ENCODE results near the gene TMPRSS2. TPM values are rescaled to one million over a fixed set of nuclear protein-coding genes. Genes with fewer than 3 reads are reported as not detected.

Gene TMPRSS2
- total RNA-seq, 4 donors from 2014 or later = not detected

DNA sequence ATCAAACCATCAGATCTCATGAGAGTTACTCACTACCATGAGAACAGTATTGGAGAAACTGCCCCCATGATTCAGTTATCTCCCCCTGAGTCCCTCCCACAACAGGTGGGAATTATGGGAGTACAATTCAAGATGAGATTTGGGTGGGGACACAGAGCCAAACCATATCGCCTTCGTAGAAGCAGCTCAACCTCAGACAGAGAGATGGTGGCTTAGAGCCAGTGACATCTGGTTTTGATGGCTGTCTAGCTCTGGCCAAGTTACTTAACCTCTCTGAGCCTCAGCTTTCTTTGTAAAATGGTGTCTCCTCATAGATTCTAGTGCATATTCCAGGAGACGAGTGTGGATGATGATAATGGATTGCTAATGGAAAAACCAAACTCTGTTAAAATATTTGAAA lies 54.8 kb downstream of the TMPRSS2 start:
- TF ChIP-seq, protein P1, sequence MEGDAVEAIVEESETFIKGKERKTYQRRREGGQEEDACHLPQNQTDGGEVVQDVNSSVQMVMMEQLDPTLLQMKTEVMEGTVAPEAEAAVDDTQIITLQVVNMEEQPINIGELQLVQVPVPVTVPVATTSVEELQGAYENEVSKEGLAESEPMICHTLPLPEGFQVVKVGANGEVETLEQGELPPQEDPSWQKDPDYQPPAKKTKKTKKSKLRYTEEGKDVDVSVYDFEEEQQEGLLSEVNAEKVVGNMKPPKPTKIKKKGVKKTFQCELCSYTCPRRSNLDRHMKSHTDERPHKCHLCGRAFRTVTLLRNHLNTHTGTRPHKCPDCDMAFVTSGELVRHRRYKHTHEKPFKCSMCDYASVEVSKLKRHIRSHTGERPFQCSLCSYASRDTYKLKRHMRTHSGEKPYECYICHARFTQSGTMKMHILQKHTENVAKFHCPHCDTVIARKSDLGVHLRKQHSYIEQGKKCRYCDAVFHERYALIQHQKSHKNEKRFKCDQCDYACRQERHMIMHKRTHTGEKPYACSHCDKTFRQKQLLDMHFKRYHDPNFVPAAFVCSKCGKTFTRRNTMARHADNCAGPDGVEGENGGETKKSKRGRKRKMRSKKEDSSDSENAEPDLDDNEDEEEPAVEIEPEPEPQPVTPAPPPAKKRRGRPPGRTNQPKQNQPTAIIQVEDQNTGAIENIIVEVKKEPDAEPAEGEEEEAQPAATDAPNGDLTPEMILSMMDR (IDR thresholded peaks at IDR 0.05) = no peak

DNA sequence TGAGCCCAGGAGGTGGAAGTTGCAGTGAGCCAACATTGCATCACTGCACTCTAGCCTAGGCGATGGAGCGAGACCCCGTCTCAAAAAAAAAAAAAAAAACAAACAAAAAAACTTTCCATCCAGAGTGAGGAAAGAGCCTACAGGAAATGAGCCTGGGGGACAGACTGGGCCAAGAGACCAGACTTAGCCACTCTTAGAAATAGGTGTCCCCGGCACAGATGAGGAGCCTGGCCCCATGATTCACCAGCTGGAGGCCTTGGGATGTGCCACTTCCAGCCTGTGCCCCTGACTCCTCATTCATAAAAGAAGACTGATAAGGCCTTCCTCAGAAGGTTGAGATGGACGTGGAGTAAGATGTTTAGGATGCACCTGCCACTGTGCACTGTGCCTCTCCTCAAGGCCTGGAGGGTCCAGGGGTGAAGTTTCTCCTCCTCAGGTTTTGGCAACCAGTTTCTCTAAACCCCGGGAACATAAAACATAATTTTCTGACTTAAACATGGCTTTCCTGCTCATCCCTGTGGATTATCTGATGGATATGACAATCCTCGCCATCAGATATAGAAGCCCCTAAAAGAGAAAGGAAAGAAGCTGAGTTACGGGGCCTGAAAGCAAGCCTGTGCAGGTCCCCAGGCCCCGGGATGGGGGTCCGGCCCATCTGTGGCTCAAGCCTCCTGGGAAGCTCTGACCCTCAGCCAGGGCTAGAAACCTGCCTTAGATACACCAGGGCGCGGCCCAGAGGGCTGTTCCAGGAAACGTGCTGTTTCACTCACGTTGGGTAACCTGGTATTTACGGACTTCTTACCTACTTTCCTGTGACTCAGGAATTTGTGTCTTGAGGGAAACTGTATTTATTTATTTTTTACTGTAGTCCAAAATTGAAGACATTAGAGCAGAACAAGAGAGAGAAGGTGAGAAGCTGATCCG lies 55.9 kb downstream of the TMPRSS2 start:
- ATAC-seq (ENCODE audit: low FRiP score) (no peak), DNase-seq (ENCODE audit: low spot score) (no peak)
- TF ChIP-seq, protein P1 (IDR thresholded peaks at IDR 0.05) = no peak

More for the DNA sequence above, 54.8 kb downstream of the TMPRSS2 start:
- ATAC-seq (ENCODE audit: low FRiP score) = no peak
- no peak for DNase-seq (ENCODE audit: low spot score)

DNA sequence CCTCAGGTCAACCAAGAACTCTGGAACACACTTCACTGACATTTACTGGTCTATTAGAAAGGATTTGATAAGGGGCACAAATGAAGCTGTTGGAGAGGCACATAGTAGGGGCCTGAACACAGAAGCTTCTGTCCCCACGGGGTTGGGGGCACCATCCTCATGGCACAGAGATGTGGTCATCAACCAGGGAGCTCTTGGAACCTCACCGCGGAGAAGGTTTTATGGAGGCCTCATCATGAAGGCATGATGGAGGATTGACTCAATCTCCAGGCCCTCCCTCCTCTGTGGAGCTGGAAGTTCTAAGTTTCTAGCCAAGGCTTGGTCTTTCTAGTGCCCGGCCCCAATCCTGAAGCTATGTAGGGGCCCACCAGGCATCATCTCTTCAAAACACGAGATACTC lies 58.3 kb downstream of the TMPRSS2 start:
- DNase-seq (ENCODE audit: low spot score) = no peak
- ATAC-seq (ENCODE audit: low FRiP score) = no peak
- TF ChIP-seq, protein P1 (IDR thresholded peaks at IDR 0.05) = no peak

DNA sequence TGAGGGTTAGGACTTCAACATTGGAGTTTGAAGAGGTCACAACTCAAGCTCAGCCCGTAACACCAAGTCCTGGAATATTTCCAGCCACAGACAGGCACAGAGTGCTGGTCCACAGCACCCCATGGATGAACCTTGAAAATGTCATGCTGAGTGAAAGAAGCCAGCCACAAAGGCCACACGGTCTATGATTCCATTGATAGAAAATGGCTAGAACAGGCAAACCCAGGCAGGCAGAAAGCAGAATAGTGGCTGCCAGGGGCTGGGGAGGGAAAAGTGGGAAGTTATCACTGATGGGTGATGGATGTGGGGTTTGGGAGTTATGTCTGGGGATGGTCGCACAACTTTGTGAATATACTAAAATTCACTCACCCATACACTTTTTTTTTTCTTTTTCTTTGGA lies 60.6 kb downstream of the TMPRSS2 start:
- DNase-seq (ENCODE audit: low spot score) (no peak), ATAC-seq (ENCODE audit: low FRiP score) (no peak)

DNA sequence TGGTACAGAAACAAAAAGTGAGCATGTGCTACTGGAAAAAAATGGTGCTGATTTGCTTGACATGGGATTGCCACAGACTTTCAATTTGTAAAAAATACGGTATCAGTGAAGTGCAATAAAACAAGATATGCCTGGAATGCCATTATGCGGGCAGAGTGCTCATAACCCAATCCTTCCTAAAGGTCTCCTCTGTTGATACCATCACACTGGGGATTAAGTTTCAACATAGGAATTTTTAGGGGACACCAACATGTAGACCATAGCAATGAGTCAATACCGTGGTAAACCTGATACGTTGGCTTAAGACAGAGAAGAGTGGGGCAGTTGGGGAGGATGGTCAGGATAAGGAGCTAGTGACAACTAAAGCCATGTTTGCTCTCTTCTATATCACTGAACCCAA lies 61.4 kb downstream of the TMPRSS2 start:
- no peak for DNase-seq (ENCODE audit: low spot score)
- ATAC-seq (ENCODE audit: low FRiP score) = no peak

More for the DNA sequence above, 60.6 kb downstream of the TMPRSS2 start:
- TF ChIP-seq, protein P1 (IDR thresholded peaks at IDR 0.05) = no peak

DNA sequence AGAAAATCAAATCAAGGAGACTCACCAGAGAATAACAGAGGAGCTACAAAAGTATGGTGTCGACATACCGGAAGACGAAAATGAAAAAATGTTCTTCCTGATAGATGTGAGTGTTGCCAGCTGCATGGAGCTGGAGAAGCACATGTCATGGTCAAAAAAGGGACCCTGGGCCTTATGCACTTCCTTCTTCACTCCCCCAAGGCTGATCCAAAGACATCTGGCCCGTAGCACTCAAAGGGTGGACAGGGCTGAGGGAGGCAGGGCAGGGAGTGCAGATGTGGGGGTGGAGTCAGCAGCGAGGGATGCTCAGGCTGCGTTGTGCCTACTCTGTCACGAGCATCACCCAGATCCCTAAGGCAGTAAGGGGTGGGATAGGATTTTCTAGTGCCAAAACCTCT lies 62.5 kb downstream of the TMPRSS2 start:
- TF ChIP-seq, protein P1 (IDR thresholded peaks at IDR 0.05) = no peak
- DNase-seq (ENCODE audit: low spot score) (no peak), ATAC-seq (ENCODE audit: low FRiP score) (no peak)

More for the DNA sequence above, 61.4 kb downstream of the TMPRSS2 start:
- TF ChIP-seq, protein P1 (IDR thresholded peaks at IDR 0.05) = no peak
